Endothelial cell of umbilical vein (primary cell): ENCODE measurements around the gene TSGA10IP.

Source experiments
- CTCF ChIP-seq, 2 donors: IDR thresholded peaks; 1 replicate in 1 of 2; 2 replicates in 1 of 2; pipeline ENCODE4 v1.5.1; 2011; ENCODE audit warnings: low read length in 2 of 2, mild to moderate bottlenecking in 2 of 2, moderate library complexity in 2 of 2, control low read depth in 1 of 2, inconsistent platforms in 1 of 2, low read depth in 1 of 2; ENCODE audit not compliant: insufficient read depth in 1 of 2; ENCODE audit errors: extremely low read depth in 1 of 2
- EZH2 ChIP-seq: IDR thresholded peaks from 2 replicates; pipeline ENCODE4 v1.6.1; 2012; ENCODE audit warnings: borderline replicate concordance, low read depth, mild to moderate bottlenecking, moderate library complexity, low read length, inconsistent platforms; ENCODE audit not compliant: severe bottlenecking
- GATA2 ChIP-seq: IDR thresholded peaks from 2 replicates; pipeline ENCODE4 v1.7.0; 2011; ENCODE audit warnings: low read depth, mild to moderate bottlenecking, moderate library complexity, mixed read lengths, low read length; ENCODE audit not compliant: insufficient read length, insufficient read depth
- MYC ChIP-seq: IDR thresholded peaks from one replicate; pipeline ENCODE4 v1.6.1; 2011; ENCODE audit warnings: mild to moderate bottlenecking, low read depth, low read length
- POLR2A ChIP-seq: IDR thresholded peaks from 2 replicates; pipeline ENCODE4 v1.6.1; 2012; ENCODE audit warnings: low read depth, mild to moderate bottlenecking, control low read depth, low read length
- POLR2AphosphoS5 ChIP-seq: IDR thresholded peaks from 2 replicates; pipeline ENCODE4 v1.6.1; 2012; ENCODE audit warnings: low read depth, mild to moderate bottlenecking, control low read depth, low read length, moderate library complexity; ENCODE audit not compliant: insufficient read depth

GRCh38 chr11:65972116-65972515, 26.8 kb downstream of the TSGA10IP start:
- TF ChIP-seq CTCF (IDR thresholded peaks at IDR 0.05; ENCODE audit: extremely low read depth in 1 of 2, insufficient read depth in 1 of 2, low read depth in 1 of 2, low read length in 2 of 2) (no peak), EZH2 (no peak), POLR2A (no peak), POLR2AphosphoS5 (no peak), MYC (no peak), GATA2 (no peak)
